MM.1S (cell line): ENCODE results near the gene SELENOF.

ENCODE experiments used
- DNase-seq: peaks from one replicate; pipeline ENCODE4 v3.0.0-alpha.2; 2015
- H2AFZ ChIP-seq: fragments of 300-600 bp; sonication (generic); 2 replicates; pipeline ENCODE4 v1.6.0; 2016; ENCODE audit warnings: antibody characterized with exemption, low read length
- H3F3A ChIP-seq: fragments of 300-600 bp; sonication (generic); 2 replicates; pipeline ENCODE4 v1.6.1; 2016; ENCODE audit warnings: mild to moderate bottlenecking, antibody characterized with exemption, low read length, moderate library complexity, mixed read lengths; ENCODE audit not compliant: insufficient read depth
- H3K27ac ChIP-seq: fragments of 300-600 bp; sonication (generic); 2 replicates; pipeline ENCODE4 v1.5.1; 2016; ENCODE audit warnings: mild to moderate bottlenecking, low read length
- H3K27me3 ChIP-seq: fragments of 300-600 bp; sonication (generic); replicated peaks from 2 replicates; pipeline ENCODE4 v1.6.0; 2016; ENCODE audit warnings: low read length; ENCODE audit not compliant: insufficient read depth
- H3K36me3 ChIP-seq: fragments of 300-600 bp; sonication (generic); replicated peaks from 2 replicates; pipeline ENCODE4 v1.6.1; 2016; ENCODE audit warnings: mild to moderate bottlenecking, low read length, mixed read lengths; ENCODE audit not compliant: insufficient read depth
- H3K4me1 ChIP-seq: fragments of 300-600 bp; sonication (generic); 2 replicates; pipeline ENCODE4 v1.6.1; 2016; ENCODE audit warnings: low read length, mixed read lengths
- H3K4me2 ChIP-seq: fragments of 300-600 bp; sonication (generic); 2 replicates; pipeline ENCODE4 v1.6.0; 2016; ENCODE audit warnings: low read depth, low read length
- H3K4me3 ChIP-seq: fragments of 300-600 bp; sonication (generic); 2 replicates; pipeline ENCODE4 v1.5.1; 2016; ENCODE audit warnings: low read length, mixed read lengths
- H3K79me2 ChIP-seq: fragments of 300-600 bp; sonication (generic); 2 replicates; pipeline ENCODE4 v1.6.1; 2016; ENCODE audit warnings: mixed run types, low read length, mixed read lengths
- H3K9ac ChIP-seq: fragments of 300-600 bp; sonication (generic); 2 replicates; pipeline ENCODE4 v1.6.1; 2016; ENCODE audit warnings: low read length, mixed read lengths
- H3K9me2 ChIP-seq: fragments of 300-600 bp; sonication (generic); replicated peaks from 2 replicates; pipeline ENCODE4 v1.6.1; 2016; ENCODE audit warnings: mild to moderate bottlenecking, low read length, mixed read lengths; ENCODE audit not compliant: insufficient read depth
- H3K9me3 ChIP-seq: fragments of 300-600 bp; sonication (generic); replicated peaks from 2 replicates; pipeline ENCODE4 v1.6.1; 2016; ENCODE audit warnings: mild to moderate bottlenecking, low read length, mixed read lengths; ENCODE audit not compliant: insufficient read depth
- H4K20me1 ChIP-seq: fragments of 300-600 bp; sonication (generic); 2 replicates; pipeline ENCODE4 v1.6.1; 2016; ENCODE audit warnings: mild to moderate bottlenecking, low read length, moderate library complexity, mixed read lengths; ENCODE audit not compliant: insufficient read depth
- CTCF ChIP-seq: fragments of 300-600 bp; sonication (generic); IDR thresholded peaks from 2 replicates; pipeline ENCODE4 v1.5.1; 2016; ENCODE audit warnings: antibody characterized with exemption, low read length, mixed read lengths
- EZH2 ChIP-seq: fragments of 300-600 bp; sonication (generic); optimal IDR thresholded peaks from 2 replicates; pipeline ENCODE3; 2017; ENCODE audit warnings: low read depth, mild to moderate bottlenecking, antibody characterized with exemption, low read length, mixed read lengths
- EZH2phosphoT487 ChIP-seq: fragments of 300-600 bp; sonication (generic); IDR thresholded peaks from 2 replicates; pipeline ENCODE4 v1.6.1; 2018; ENCODE audit warnings: antibody characterized with exemption, low read length

Gene SELENOF

DNA sequence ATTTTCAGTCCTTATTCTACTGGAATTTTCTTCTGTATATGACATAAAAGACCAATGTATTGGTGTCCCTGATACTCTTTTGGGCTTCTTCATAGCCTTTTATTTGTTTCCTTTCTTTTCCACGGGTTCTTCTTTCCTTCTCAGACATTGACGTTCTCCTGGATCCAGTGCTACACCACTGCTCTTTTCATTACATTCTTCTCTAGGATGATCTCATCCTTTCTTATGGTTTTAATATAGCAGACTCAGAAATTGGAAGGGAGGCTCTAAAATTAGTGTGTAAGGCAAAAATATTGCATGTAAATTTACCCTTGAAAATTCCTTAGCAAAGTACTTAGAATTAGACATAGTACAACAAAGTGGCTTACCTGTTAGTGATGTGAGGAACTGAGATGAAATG, 65.3 kb downstream of the SELENOF start:
- H3K27ac ChIP-seq = no peak overlapping the region
- no peaks in the 10 kb centered on the region for H3K9me2 ChIP-seq
- H3K4me1 ChIP-seq = peaks cover 10% of the 10 kb centered on the region
- no peaks in the 10 kb centered on the region for H3K9me3 ChIP-seq
- no peak overlapping the region for H3K9ac ChIP-seq
- TF ChIP-seq EZH2 = no peak
- no peak for TF ChIP-seq CTCF
- no peak for TF ChIP-seq EZH2phosphoT487
- no peak for DNase-seq
- no peaks in the 10 kb centered on the region for H3K36me3 ChIP-seq
- H3K4me3 ChIP-seq = no peak overlapping the region
- no peak overlapping the region for H3K4me2 ChIP-seq
- no peak overlapping the region for H2AFZ ChIP-seq
- H3K79me2 ChIP-seq = no peaks in the 10 kb centered on the region
- no peaks in the 10 kb centered on the region for H4K20me1 ChIP-seq
- peaks cover 3% of the 10 kb centered on the region; the same call in 1 of the 2 replicates for H3F3A ChIP-seq
- H3K27me3 ChIP-seq = no peaks in the 10 kb centered on the region

- H3K36me3 ChIP-seq = no peaks in the 10 kb centered on the region
- no peak for TF ChIP-seq EZH2
- TF ChIP-seq EZH2phosphoT487 = no peak
- TF ChIP-seq CTCF = no peak
- H2AFZ ChIP-seq = no peak overlapping the region
- H3K27me3 ChIP-seq = no peaks in the 10 kb centered on the region
- H3K9ac ChIP-seq = no peak overlapping the region
- H3K79me2 ChIP-seq = no peaks in the 10 kb centered on the region
- no peak overlapping the region for H3K4me3 ChIP-seq
- H3K27ac ChIP-seq = no peak overlapping the region
- H3K4me1 ChIP-seq = no peaks in the 10 kb centered on the region
- no peaks in the 10 kb centered on the region for H3F3A ChIP-seq
- H3K9me2 ChIP-seq = no peaks in the 10 kb centered on the region
- DNase-seq = no peak
- no peaks in the 10 kb centered on the region for H3K9me3 ChIP-seq
- no peaks in the 10 kb centered on the region for H4K20me1 ChIP-seq
- no peak overlapping the region for H3K4me2 ChIP-seq
Measured at GRCh38 chr1:86846164-86846647, 67.7 kb downstream of the SELENOF start.

- H3K9ac ChIP-seq = no peak overlapping the region
Measured at GRCh38 chr1:86845514-86845913, 68.4 kb downstream of the SELENOF start.

More at GRCh38 chr1:86845514-86845913, 68.4 kb downstream of the SELENOF start:
- Histone ChIP-seq H3K9me2 (no peaks in the 10 kb centered on the region), H2AFZ (no peak overlapping the region), H3K9me3 (no peaks in the 10 kb centered on the region), H3F3A (no peaks in the 10 kb centered on the region), H3K4me2 (no peak overlapping the region), H3K79me2 (no peaks in the 10 kb centered on the region), H3K4me3 (no peak overlapping the region), H3K36me3 (no peaks in the 10 kb centered on the region), H3K4me1 (no peaks in the 10 kb centered on the region), H4K20me1 (no peaks in the 10 kb centered on the region), H3K27me3 (no peaks in the 10 kb centered on the region), H3K27ac (no peak overlapping the region)
- DNase-seq = no peak
- TF ChIP-seq CTCF (no peak), EZH2phosphoT487 (no peak), EZH2 (no peak)
